ENCODE measurements around the gene UMAD1.
"Not testable (repeated sequence)": the region's sequence is repeated elsewhere in the genome, so short reads cannot be mapped to it uniquely, and the experiment has no call there.

- TF ChIP-seq CTCF (IDR thresholded peaks at IDR 0.05; ENCODE audit: borderline replicate concordance, extremely low read depth, low read length, poor library complexity, severe bottlenecking); EZH2 (IDR thresholded peaks at IDR 0.05; ENCODE audit: borderline replicate concordance, low read depth, low read length, severe bottlenecking): not testable (repeated sequence)
These were observed 15.9 kb downstream of the UMAD1 start for GRCh38 chr7:7656459-7656858.

All from DND-41 (cell line).